Activated CD8-positive, alpha-beta memory T cell treated with anti-CD3 and anti-CD28 coated beads for 1 hour (primary cell): ENCODE data around the gene ENPP5.

Source experiments
- DNase-seq, 2 donors: peaks; one replicate each; pipeline ENCODE4 v3.0.0-alpha.2; 2020; ENCODE audit warnings: low read depth in 1 of 2; ENCODE audit errors: extremely low read depth in 1 of 2

The ENPP5 gene

DNA sequence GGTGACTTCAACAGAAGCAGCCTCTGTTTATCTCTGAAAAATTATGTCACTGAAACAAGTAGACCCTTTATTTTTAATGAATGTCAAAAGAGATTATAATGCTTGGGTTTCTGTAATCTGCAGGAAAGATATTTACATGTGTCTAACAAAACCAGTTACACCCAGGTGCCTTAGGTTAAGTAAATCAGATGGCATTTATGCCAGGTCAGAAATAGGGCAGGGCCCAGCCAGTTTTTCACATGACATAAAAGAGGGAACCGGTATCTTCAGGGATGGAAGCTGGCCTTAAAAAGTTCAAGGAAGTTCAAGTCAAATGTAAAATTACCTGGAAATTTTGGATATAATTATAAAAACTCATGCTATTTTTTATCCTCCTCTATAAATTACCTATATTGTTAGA, 55.1 kb downstream of the ENPP5 start:
- DNase-seq: no peak

DNA sequence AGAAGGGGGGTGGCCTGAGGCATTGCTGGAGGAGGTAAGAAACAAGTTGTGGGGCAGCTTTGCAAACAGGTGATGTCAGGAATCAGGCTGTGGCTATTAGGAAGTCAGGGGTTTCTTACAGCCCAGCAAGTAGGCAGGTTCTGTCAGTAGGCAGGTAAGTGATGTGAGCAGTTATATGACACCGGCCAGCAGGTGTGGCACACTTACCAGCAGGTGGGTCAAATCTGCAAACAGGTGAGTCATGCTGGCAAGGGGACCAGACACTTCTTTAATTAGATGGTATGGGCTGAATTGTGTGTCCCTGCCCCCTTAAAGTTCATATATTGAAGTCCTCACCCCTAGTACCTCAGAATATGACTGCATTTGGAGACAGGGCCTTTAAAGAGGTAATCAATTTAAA, 57.4 kb downstream of the ENPP5 start:
- no peak for DNase-seq
